Measurements from ENCODE around the gene PTPN1. TPM values are rescaled to one million over a fixed set of nuclear protein-coding genes. Genes with fewer than 3 reads are reported as not detected.

The PTPN1 gene
- total RNA-seq, 6 experiments from 2014 or later: 37.8 to 46.5 (median 45.2) TPM

DNA sequence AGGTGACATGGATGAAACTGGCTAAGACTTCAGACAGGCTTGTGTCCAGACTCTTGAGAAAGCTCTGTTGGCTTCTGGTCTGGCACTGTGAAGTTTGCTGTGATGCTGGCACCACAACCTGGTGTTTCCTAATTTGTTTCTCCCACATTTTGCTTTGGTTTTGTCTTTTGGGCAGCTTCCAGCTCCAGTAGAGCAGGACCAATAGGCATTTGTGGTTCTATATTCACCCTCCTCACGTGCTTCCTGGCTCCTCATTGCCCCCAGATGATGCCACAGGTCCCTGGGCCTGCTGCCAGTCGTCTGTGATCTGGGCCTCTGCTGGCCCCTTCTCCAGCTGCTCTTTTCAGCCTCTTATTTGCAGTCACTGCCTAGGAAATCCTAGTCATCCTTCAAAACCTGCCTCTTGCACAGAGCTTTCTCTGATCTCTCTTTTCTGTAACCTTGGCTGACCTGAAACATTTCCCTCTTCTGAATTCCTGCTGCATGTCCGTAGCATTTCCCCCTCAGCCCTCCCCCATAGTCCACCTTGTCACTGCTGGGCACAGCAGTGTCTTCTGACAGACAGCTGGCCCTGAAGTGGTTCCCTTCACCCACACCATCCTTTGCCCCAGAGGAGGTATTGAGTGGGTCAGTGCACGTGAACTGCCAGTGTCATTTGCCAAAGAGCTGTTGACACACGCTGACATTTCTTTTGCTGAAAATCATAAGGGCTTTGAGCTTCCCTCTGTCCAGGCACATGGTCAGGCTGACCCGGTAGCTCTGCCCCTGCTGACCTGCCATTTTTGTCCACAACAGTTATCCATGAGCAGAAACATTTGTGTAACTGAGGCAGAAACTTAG lies 63.0 kb downstream of the PTPN1 start:
- H3K27ac Mint-ChIP-seq: peak overlapping the region; percentile 80
- H3K4me3 Mint-ChIP-seq: peak overlapping the region; percentile 11; the same call in 1 of the 2 replicates
- TF ChIP-seq, protein P1, sequence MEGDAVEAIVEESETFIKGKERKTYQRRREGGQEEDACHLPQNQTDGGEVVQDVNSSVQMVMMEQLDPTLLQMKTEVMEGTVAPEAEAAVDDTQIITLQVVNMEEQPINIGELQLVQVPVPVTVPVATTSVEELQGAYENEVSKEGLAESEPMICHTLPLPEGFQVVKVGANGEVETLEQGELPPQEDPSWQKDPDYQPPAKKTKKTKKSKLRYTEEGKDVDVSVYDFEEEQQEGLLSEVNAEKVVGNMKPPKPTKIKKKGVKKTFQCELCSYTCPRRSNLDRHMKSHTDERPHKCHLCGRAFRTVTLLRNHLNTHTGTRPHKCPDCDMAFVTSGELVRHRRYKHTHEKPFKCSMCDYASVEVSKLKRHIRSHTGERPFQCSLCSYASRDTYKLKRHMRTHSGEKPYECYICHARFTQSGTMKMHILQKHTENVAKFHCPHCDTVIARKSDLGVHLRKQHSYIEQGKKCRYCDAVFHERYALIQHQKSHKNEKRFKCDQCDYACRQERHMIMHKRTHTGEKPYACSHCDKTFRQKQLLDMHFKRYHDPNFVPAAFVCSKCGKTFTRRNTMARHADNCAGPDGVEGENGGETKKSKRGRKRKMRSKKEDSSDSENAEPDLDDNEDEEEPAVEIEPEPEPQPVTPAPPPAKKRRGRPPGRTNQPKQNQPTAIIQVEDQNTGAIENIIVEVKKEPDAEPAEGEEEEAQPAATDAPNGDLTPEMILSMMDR (IDR thresholded peaks at IDR 0.05): no peak
- H3K36me3 Mint-ChIP-seq (ENCODE audit: low read depth): peaks cover 33% of the 10 kb centered on the region
- DNase-seq: peak; percentile 55
- peaks cover 5% of the 10 kb centered on the region for H3K27me3 Mint-ChIP-seq (ENCODE audit: insufficient read depth)
- H3K9me3 Mint-ChIP-seq: no peaks in the 10 kb centered on the region
- peaks cover 41% of the 10 kb centered on the region for H3K4me1 Mint-ChIP-seq (ENCODE audit: low read depth)

DNA sequence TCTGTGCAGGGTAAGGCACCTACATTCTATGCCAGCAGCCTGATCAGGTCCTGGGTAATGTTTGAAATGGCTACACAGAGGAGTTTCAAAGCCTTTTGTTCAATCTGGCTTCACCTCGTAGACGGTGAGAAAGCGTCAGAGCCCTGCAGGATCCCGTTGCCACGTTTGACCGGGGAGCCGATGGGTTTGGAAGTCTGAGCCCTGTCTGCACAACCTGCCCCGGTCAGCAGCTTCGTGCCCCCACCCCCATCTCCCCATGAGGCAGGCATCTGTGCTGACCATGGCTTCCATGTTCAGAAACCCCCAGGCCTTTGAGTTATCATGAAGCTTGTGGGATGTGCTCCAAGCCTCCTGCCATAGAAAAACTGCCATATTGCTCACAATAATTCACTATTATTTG lies 63.9 kb downstream of the PTPN1 start:
- Mint-ChIP-seq H3K36me3 (ENCODE audit: low read depth) (peaks cover 26% of the 10 kb centered on the region), H3K27ac (peak overlapping the region; percentile 17; the same call in 1 of the 2 replicates)
- TF ChIP-seq, protein P1 (IDR thresholded peaks at IDR 0.05): no peak

DNA sequence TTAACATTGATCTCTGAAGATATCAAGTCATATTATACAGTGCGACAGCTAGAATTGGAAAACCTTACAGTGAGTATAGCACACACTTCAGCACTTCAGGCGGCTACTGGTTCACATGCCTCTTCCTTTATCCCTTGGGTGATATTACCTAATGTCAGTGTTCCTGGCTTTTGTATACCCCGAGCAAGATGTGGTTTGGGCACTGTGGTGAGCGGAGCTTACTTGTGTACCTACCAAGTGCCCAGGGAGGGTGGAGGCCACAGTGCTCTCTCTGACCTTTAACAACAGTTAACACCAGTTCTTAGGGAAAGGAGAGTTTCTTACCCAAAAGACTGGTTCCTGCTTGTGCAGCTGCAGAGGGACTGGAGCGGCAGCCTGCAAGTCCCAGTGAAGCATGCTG lies 64.4 kb downstream of the PTPN1 start:
- DNase-seq: no peak
- TF ChIP-seq, protein P1 (IDR thresholded peaks at IDR 0.05): no peak
- H3K9me3 Mint-ChIP-seq: no peaks in the 10 kb centered on the region
- H3K4me3 Mint-ChIP-seq: no peak overlapping the region
- peaks cover 25% of the 10 kb centered on the region for H3K36me3 Mint-ChIP-seq (ENCODE audit: low read depth)
- peaks cover 5% of the 10 kb centered on the region; the same call in 1 of the 2 replicates for H3K27me3 Mint-ChIP-seq (ENCODE audit: insufficient read depth)
- H3K4me1 Mint-ChIP-seq (ENCODE audit: low read depth): peaks cover 41% of the 10 kb centered on the region
- H3K27ac Mint-ChIP-seq: peak overlapping the region; percentile 18; the same call in 1 of the 2 replicates

More for the DNA sequence above, 63.9 kb downstream of the PTPN1 start:
- H3K9me3 Mint-ChIP-seq: no peaks in the 10 kb centered on the region
- no peak for DNase-seq
- H3K4me1 Mint-ChIP-seq (ENCODE audit: low read depth): peaks cover 41% of the 10 kb centered on the region
- peaks cover 5% of the 10 kb centered on the region for H3K27me3 Mint-ChIP-seq (ENCODE audit: insufficient read depth)
- no peak overlapping the region for H3K4me3 Mint-ChIP-seq

DNA sequence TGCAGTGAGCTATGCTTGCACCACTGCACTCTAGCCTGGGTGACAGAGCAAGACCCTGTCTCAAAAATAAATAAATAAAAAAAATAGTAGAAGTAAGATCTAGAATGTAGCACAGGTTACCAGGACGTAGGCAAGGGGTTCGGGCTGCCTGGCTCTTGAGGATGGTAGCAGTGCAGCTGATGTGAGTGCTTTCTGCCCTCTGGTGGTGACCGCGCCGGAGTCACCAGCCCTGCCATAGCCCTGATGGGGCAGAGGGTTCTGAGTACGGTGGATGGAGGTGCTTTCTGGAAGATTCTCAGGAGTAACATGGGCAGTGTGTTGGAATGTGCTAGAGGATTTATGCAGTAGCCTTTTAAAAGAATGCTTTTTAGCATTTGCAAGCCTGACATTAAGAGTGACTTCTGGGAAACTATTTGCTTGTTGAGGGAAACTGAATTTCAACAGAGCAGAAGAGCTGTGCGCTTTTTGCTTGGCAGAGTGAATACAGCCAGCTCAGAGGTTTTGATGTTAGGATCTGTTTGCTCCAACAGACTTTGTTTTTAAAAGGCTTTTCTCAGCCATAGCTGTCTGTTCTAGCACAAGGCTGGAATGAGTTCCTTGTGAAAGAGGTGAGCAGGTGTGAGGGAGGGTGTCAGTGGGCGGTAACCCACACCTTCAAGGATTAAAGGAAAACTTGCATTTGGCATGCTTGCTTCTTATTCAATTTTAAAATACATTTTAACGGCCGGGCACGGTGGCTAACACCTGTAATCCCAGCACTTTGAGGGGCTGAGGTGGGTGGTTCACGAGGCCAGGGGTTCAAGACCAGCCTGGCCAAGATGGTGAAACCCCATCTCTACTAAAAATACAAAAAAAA lies 65.9 kb downstream of the PTPN1 start:
- TF ChIP-seq, protein P1 (IDR thresholded peaks at IDR 0.05): peak; percentile 90
- Mint-ChIP-seq H3K27me3 (ENCODE audit: insufficient read depth) (peaks cover 5% of the 10 kb centered on the region; the same call in 1 of the 2 replicates), H3K9me3 (no peaks in the 10 kb centered on the region), H3K36me3 (ENCODE audit: low read depth) (peaks cover 37% of the 10 kb centered on the region), H3K27ac (no peak overlapping the region), H3K4me3 (no peak overlapping the region), H3K4me1 (ENCODE audit: low read depth) (peaks cover 42% of the 10 kb centered on the region)
- DNase-seq: peak; percentile 50

DNA sequence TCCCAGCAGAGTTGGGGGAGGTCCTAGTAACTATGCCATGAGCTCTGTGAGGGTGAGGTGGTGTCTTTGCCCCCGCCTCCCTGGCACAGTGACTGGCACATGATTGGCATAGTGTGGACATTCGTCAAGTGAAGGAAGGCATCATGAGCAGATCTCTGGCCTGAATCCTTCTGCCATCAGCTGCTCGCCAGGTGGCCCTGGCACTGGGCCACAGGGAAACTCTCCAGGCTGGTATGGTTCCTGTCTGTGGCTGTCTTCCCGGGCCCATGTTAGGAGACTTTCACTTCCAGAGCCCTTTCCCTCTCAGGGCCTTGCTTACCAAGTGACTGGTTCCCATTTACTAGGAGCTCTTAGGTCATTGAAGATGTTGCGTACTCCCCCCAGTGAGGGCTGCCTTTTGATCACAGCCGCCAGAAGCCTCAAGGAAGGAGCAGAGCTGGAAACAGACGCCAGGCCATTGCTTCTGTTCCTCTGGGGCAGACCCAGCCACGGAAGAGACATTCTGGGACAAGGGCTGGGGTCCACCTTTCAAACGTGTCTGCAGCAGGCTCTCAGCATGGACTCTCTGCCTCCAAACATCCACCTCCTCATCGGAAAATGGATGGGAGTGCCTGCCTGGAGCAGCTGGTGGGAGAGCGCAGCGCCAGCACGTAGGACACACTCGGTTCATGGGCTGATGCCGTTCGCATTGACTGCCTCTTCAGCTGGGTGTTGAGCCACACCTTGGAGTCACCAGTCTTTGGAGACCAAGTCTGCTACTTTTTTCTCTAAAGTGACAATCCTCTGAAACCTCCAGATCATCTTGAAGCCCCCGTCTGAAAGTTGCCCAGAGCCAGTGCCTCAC lies 67.2 kb downstream of the PTPN1 start:
- Mint-ChIP-seq H3K9me3 (no peaks in the 10 kb centered on the region), H3K4me1 (ENCODE audit: low read depth) (peaks cover 34% of the 10 kb centered on the region), H3K4me3 (no peak overlapping the region), H3K36me3 (ENCODE audit: low read depth) (peaks cover 37% of the 10 kb centered on the region), H3K27me3 (ENCODE audit: insufficient read depth) (peaks cover 5% of the 10 kb centered on the region; the same call in 1 of the 2 replicates), H3K27ac (peak overlapping the region; percentile 38; the same call in 1 of the 2 replicates)
- no peak for DNase-seq
- TF ChIP-seq, protein P1 (IDR thresholded peaks at IDR 0.05): no peak

Measured in HFFc6 (cell line).